ENCODE data around the gene RPP25. TPM values are rescaled to one million over a fixed set of nuclear protein-coding genes. Genes with fewer than 3 reads are reported as not detected.

The RPP25 gene
- polyA plus RNA-seq, 3 donors, result 1.7 to 6.7 (median 6.5) TPM

DNA sequence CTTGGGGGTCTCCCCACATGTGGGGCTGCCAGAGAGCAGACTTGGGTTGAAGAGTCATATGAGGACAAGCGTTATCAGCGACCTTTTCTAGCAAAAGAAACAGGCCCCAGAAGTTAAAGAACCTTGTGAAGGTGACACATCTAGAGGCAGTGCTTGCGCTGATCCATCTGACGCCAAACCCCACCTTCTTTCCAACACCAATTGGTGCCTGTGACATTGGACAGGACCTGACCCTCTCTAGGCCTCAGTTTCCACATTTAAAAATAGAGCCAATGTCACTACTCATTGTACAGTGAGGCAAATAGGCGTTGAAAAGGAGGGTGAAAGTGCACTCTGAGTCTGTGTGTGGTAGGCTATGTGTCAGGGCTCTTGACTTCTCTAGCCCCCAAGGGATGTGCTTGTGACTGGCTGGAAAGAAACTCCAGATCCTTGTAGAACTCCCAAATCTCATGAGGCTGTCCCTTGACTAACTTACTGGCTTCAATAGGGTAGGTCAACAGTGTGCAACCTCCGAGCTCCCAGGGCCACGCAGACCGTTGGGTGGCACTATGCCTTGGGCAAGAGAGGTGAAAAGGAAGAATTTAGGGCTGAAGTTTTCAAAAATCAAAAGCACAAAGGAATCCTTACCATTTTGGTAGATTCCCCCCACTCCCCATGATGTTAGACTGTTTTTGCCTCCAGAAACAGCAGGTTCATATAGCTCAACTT, 49.3 kb downstream of the RPP25 start:
- H3K27me3 Mint-ChIP-seq (ENCODE audit: low read depth in 3 of 3), result peaks cover 0 to 3% (median 0%) of the 10 kb centered on the region in 3 donors
- peak overlapping the region; percentile 39 to 90 for H3K27ac ChIP-seq (ENCODE audit: low read depth in 1 of 2, low read length in 2 of 2)

More for the DNA sequence above, 49.3 kb downstream of the RPP25 start:
- intact Hi-C loops (cut with micrococcal nuclease), result loop anchor here (2.0 to 10.0 kb wide), 2 partner anchors 31 to 63 kb away; partner anchors contain the start of genes ULK3 (in 2 of the 2) and COX5A (in 1 of the 2)
- peaks cover 26 to 33% of the 10 kb centered on the region in 2 donors for H3K4me1 ChIP-seq (ENCODE audit: control insufficient read depth in 1 of 2, insufficient read depth in 2 of 2, low read length in 2 of 2)
- no peaks in the 10 kb centered on the region for H3K27me3 ChIP-seq (ENCODE audit: control insufficient read depth in 2 of 2, insufficient read depth in 2 of 2, low read length in 2 of 2)
- Mint-ChIP-seq H3K36me3 (peaks cover 29 to 40% of the 10 kb centered on the region in 2 donors), H3K27ac (peak overlapping the region; percentile 89 to 96 (median 94)), H3K4me3 (peak overlapping the region; percentile 96 to 97), H3K9me3 (peaks cover 0 to 2% (median 0%) of the 10 kb centered on the region in 7 donors), H3K4me1 (peaks cover 33% of the 10 kb centered on the region)
- H3K9ac ChIP-seq (ENCODE audit: insufficient read depth, low read length, poor library complexity, severe bottlenecking), result peak overlapping the region; percentile 94
- H3K79me2 ChIP-seq (ENCODE audit: insufficient read depth, low read length), result peaks cover 23% of the 10 kb centered on the region
- TF ChIP-seq, protein P1, sequence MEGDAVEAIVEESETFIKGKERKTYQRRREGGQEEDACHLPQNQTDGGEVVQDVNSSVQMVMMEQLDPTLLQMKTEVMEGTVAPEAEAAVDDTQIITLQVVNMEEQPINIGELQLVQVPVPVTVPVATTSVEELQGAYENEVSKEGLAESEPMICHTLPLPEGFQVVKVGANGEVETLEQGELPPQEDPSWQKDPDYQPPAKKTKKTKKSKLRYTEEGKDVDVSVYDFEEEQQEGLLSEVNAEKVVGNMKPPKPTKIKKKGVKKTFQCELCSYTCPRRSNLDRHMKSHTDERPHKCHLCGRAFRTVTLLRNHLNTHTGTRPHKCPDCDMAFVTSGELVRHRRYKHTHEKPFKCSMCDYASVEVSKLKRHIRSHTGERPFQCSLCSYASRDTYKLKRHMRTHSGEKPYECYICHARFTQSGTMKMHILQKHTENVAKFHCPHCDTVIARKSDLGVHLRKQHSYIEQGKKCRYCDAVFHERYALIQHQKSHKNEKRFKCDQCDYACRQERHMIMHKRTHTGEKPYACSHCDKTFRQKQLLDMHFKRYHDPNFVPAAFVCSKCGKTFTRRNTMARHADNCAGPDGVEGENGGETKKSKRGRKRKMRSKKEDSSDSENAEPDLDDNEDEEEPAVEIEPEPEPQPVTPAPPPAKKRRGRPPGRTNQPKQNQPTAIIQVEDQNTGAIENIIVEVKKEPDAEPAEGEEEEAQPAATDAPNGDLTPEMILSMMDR (IDR thresholded peaks at IDR 0.05), result no peak
- peak overlapping the region; percentile 85 for H3K4me2 ChIP-seq (replicated peaks; ENCODE audit: extremely low read depth, low read length, poor library complexity, severe bottlenecking)
- DNase-seq, result no peak
- no peaks in the 10 kb centered on the region for H3K9me3 ChIP-seq (replicated peaks in 1 of 2; ENCODE audit: control insufficient read depth in 1 of 2, insufficient read depth in 1 of 2, low read length in 2 of 2)
- 27% methylated on average over 4 of the region's 8 CpGs for WGBS (ENCODE audit: insufficient coverage)
- H4K20me1 ChIP-seq (ENCODE audit: insufficient read depth, low read length), result peaks cover 5% of the 10 kb centered on the region
- peaks cover 16 to 38% of the 10 kb centered on the region in 2 donors for H3K36me3 ChIP-seq (replicated peaks in 1 of 2; ENCODE audit: control insufficient read depth in 1 of 2, insufficient read depth in 2 of 2, low read length in 2 of 2)
- peak overlapping the region; percentile 97 for H2AFZ ChIP-seq (ENCODE audit: insufficient read depth, low read depth, low read length, poor library complexity, severe bottlenecking)
- H3K4me3 ChIP-seq (replicated peaks in 1 of 3; ENCODE audit: low read depth in 2 of 3, low read length in 3 of 3), result peak overlapping the region; percentile 62 to 95 (median 95)

All from CD14-positive monocyte (primary cell).